Measurements from ENCODE around the gene EYA2. TPM values are rescaled to one million over a fixed set of nuclear protein-coding genes. Genes with fewer than 3 reads are reported as not detected.

Gene EYA2
- total and polyA plus RNA-seq, 2 donors (not counting 3 experiments of a cell fraction or from before 2014, with no cell fraction given), result not detected

DNA sequence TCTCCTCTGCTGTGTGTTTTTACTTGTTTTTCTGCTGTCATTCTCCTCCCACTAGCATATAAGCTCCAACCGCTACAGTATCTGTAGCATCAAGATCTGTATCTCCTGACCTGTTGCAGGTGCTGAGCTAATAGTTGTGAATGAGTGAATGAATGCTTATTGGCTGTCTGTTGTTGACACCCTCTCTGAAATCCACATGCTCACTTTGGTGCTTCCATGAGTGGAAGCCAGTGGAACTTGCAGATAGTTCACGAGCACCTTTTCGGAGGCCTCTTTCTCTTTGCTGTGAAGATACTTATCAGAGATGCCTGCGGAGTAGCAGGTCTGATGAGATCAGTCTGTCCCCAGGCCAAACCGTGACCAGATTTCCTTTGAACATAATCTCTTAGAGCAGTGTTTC, 117.3 kb downstream of the EYA2 start:
- Histone ChIP-seq H3K4me2 (ENCODE audit: insufficient read depth, low read length) (no peak overlapping the region), H3K9me3 (replicated peaks; ENCODE audit: control insufficient read depth, insufficient read depth, low read length) (no peaks in the 10 kb centered on the region)
- intact Hi-C loops (cut with micrococcal nuclease), result no loop called here

DNA sequence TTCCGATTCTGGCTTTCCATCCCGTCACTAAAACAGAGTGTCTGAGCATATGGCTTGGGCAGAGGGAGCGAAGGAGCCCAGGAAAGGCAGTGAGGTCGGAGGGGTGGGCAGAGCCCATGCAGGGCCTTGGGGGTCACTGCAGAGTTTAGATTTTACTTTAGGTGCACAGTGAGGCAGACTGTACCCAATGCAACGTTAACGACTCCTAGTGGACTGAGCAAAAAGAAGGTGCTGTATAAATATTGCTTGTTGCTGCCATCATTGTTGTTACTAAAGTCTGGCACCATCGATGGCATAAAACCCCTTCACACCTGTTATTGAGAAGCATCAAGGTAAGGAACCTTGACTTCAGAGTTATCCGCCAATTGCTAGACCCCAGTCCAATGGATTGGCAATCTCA, 119.0 kb downstream of the EYA2 start:
- no peak overlapping the region for H2AFZ ChIP-seq (ENCODE audit: low read depth, low read length)
- intact Hi-C loops (cut with micrococcal nuclease), result no loop called here
- no peak for FAIRE-seq

More for the DNA sequence above, 117.3 kb downstream of the EYA2 start:
- ChIA-PET CTCF (no interaction called here), POLR2A (no interaction called here)
- Histone ChIP-seq H3K9ac (replicated peaks; ENCODE audit: extremely low read depth, insufficient read depth, low read length) (no peak overlapping the region), H3K27me3 (ENCODE audit: control insufficient read depth in 2 of 2, insufficient read depth in 2 of 2, low read length in 2 of 2) (no peaks in the 10 kb centered on the region), H4K20me1 (replicated peaks; ENCODE audit: control insufficient read depth, extremely low read depth, insufficient read depth, low read length) (no peaks in the 10 kb centered on the region), H3K79me2 (ENCODE audit: control insufficient read depth, insufficient read depth, low read length) (no peaks in the 10 kb centered on the region), H3K27ac (ENCODE audit: insufficient read depth, low read depth, low read length) (no peak overlapping the region), H3K36me3 (ENCODE audit: control insufficient read depth in 2 of 2, extremely low read depth in 1 of 2, insufficient read depth in 2 of 2, low read length in 2 of 2) (no peaks in the 10 kb centered on the region), H3K4me3 (replicated peaks in 1 of 3; ENCODE audit: insufficient read depth in 1 of 3, low read depth in 1 of 3, low read length in 3 of 3) (no peak overlapping the region), H2AFZ (ENCODE audit: low read depth, low read length) (no peak overlapping the region), H3K9me1 (replicated peaks; ENCODE audit: control insufficient read depth, extremely low read depth, insufficient read depth, low read length) (no peaks in the 10 kb centered on the region), H3K4me1 (ENCODE audit: control insufficient read depth, extremely low read depth, insufficient read depth, low read length) (no peaks in the 10 kb centered on the region)
- dilution Hi-C loops (cut with MboI; ENCODE audit: extremely low pct_ligation_motif_present, low sequenced_read_pairs), result no loop called here
- no TSS peak for BruUV-seq (replicated peaks)
- FAIRE-seq (no peak), DNase-seq (ENCODE audit: low read depth, low spot score) (no peak)
- no peak for TF ChIP-seq POLR2A (IDR thresholded peaks at IDR 0.05; ENCODE audit: low read depth, low read length)
- TF ChIP-seq CTCF (IDR thresholded peaks at IDR 0.05; ENCODE audit: extremely low read depth in 1 of 2, insufficient read depth in 1 of 2, low read depth in 1 of 2, low read length in 2 of 2), result no peak
- no peak for TF ChIP-seq FOS (IDR thresholded peaks at IDR 0.05; ENCODE audit: borderline replicate concordance, insufficient read depth, low read length)

More for the DNA sequence above, 119.0 kb downstream of the EYA2 start:
- Histone ChIP-seq H3K27me3 (ENCODE audit: control insufficient read depth in 2 of 2, insufficient read depth in 2 of 2, low read length in 2 of 2) (no peaks in the 10 kb centered on the region), H4K20me1 (replicated peaks; ENCODE audit: control insufficient read depth, extremely low read depth, insufficient read depth, low read length) (no peaks in the 10 kb centered on the region), H3K4me3 (replicated peaks in 1 of 3; ENCODE audit: insufficient read depth in 1 of 3, low read depth in 1 of 3, low read length in 3 of 3) (no peak overlapping the region), H3K9ac (replicated peaks; ENCODE audit: extremely low read depth, insufficient read depth, low read length) (no peak overlapping the region), H3K4me2 (ENCODE audit: insufficient read depth, low read length) (no peak overlapping the region), H3K79me2 (ENCODE audit: control insufficient read depth, insufficient read depth, low read length) (no peaks in the 10 kb centered on the region), H3K36me3 (ENCODE audit: control insufficient read depth in 2 of 2, extremely low read depth in 1 of 2, insufficient read depth in 2 of 2, low read length in 2 of 2) (no peaks in the 10 kb centered on the region), H3K9me3 (replicated peaks; ENCODE audit: control insufficient read depth, insufficient read depth, low read length) (no peaks in the 10 kb centered on the region), H3K9me1 (replicated peaks; ENCODE audit: control insufficient read depth, extremely low read depth, insufficient read depth, low read length) (no peaks in the 10 kb centered on the region), H3K4me1 (ENCODE audit: control insufficient read depth, extremely low read depth, insufficient read depth, low read length) (no peaks in the 10 kb centered on the region), H3K27ac (ENCODE audit: insufficient read depth, low read depth, low read length) (no peak overlapping the region)
- DNase-seq (ENCODE audit: low read depth, low spot score), result no peak
- no TSS peak for BruUV-seq (replicated peaks)
- dilution Hi-C loops (cut with MboI; ENCODE audit: extremely low pct_ligation_motif_present, low sequenced_read_pairs), result no loop called here
- ChIA-PET POLR2A (no interaction called here), CTCF (no interaction called here)
- TF ChIP-seq POLR2AphosphoS5 (IDR thresholded peaks at IDR 0.05; ENCODE audit: insufficient read depth, low read depth, low read length) (no peak), POLR2A (IDR thresholded peaks at IDR 0.05; ENCODE audit: low read depth, low read length) (no peak), MAX (IDR thresholded peaks at IDR 0.05; ENCODE audit: insufficient read depth, insufficient read length) (no peak), CTCF (IDR thresholded peaks at IDR 0.05; ENCODE audit: extremely low read depth in 1 of 2, insufficient read depth in 1 of 2, low read depth in 1 of 2, low read length in 2 of 2) (no peak), FOS (IDR thresholded peaks at IDR 0.05; ENCODE audit: borderline replicate concordance, insufficient read depth, low read length) (no peak), EZH2 (IDR thresholded peaks at IDR 0.05; ENCODE audit: borderline replicate concordance, low read depth, low read length, severe bottlenecking) (no peak), MYC (IDR thresholded peaks at IDR 0.05; ENCODE audit: low read depth, low read length) (no peak), GATA2 (IDR thresholded peaks at IDR 0.05; ENCODE audit: insufficient read depth, insufficient read length, low read depth, low read length) (no peak), JUN (IDR thresholded peaks at IDR 0.05; ENCODE audit: borderline replicate concordance, insufficient read depth, insufficient read length, low read depth) (no peak)

Data from endothelial cell of umbilical vein (primary cell).